ENCODE measurements around the gene SNAPC1. TPM values are rescaled to one million over a fixed set of nuclear protein-coding genes. Genes with fewer than 3 reads are reported as not detected.

SNAPC1 gene
- total RNA-seq: 2.7 TPM

GRCh38 chr14:61761959-61762786 lies at the start of gene SNAPC1:
Gene SNAPC1, plus strand, starts transcription at chr14:61762420. Its CDS starts 41 bp downstream, at chr14:61762461.
- peaks cover 0 to 16% of the 10 kb centered on the region in 2 donors for H3K4me1 ChIP-seq
- no peak for TF ChIP-seq CTCF (IDR thresholded peaks at IDR 0.05)
- H3K4me3 ChIP-seq: peak within 1 kb of the TSS; percentile 86 to 91
- H3K27ac ChIP-seq: peak within 1 kb of the TSS; percentile 79 to 82
- H3K9me3 ChIP-seq: no peaks in the 10 kb centered on the region
- H3K27me3 ChIP-seq: no peaks in the 10 kb centered on the region
- intact Hi-C loops (cut with DNase I): loop anchor here (1.0 to 10.0 kb wide), 3 partner anchors 11 to 487 kb away; no protein-coding TSS in a partner anchor
- H3K36me3 ChIP-seq: no peaks in the 10 kb centered on the region
- peak; percentile 86 to 98 for DNase-seq (ENCODE audit: low spot score in 2 of 2)

GRCh38 chr14:61713724-61714437 lies 48.3 kb upstream of the SNAPC1 start:
- intact Hi-C loops (cut with DNase I): no loop called here
- no peaks in the 10 kb centered on the region for H3K9me3 ChIP-seq
- H3K27me3 ChIP-seq: no peaks in the 10 kb centered on the region
- TF ChIP-seq CTCF (IDR thresholded peaks at IDR 0.05): no peak
- DNase-seq (ENCODE audit: low spot score in 2 of 2): no peak
- no peaks in the 10 kb centered on the region for H3K36me3 ChIP-seq
- H3K27ac ChIP-seq: no peak overlapping the region
- no peak overlapping the region for H3K4me3 ChIP-seq
- H3K4me1 ChIP-seq: peaks cover 0 to 4% of the 10 kb centered on the region in 2 donors

- intact Hi-C loops (cut with DNase I): no loop called here
- H3K27me3 ChIP-seq: no peaks in the 10 kb centered on the region
- no peak overlapping the region for H3K4me3 ChIP-seq
- no peaks in the 10 kb centered on the region for H3K9me3 ChIP-seq
- no peak for DNase-seq (ENCODE audit: low spot score in 2 of 2)
- TF ChIP-seq CTCF (IDR thresholded peaks at IDR 0.05): no peak
- H3K27ac ChIP-seq: no peak overlapping the region
- H3K4me1 ChIP-seq: peaks cover 0 to 4% of the 10 kb centered on the region in 2 donors
- H3K36me3 ChIP-seq: peaks cover under 1 to 1% of the 10 kb centered on the region in 2 donors
These were observed 45.3 kb upstream of the SNAPC1 start for GRCh38 chr14:61716956-61717355.

- H3K27me3 ChIP-seq: no peaks in the 10 kb centered on the region
- H3K4me1 ChIP-seq: peaks cover 0 to 4% of the 10 kb centered on the region in 2 donors
- peaks cover 6 to 12% of the 10 kb centered on the region in 2 donors for H3K36me3 ChIP-seq
- no peak for DNase-seq (ENCODE audit: low spot score in 2 of 2)
- no peak for TF ChIP-seq CTCF (IDR thresholded peaks at IDR 0.05)
- intact Hi-C loops (cut with DNase I): no loop called here
- H3K27ac ChIP-seq: no peak overlapping the region
- H3K9me3 ChIP-seq: no peaks in the 10 kb centered on the region
- H3K4me3 ChIP-seq: no peak overlapping the region
These were observed 44.2 kb upstream of the SNAPC1 start for GRCh38 chr14:61718039-61718438.

- H3K9me3 ChIP-seq: no peaks in the 10 kb centered on the region
- H3K4me1 ChIP-seq: peaks cover 0 to 4% of the 10 kb centered on the region in 2 donors
- no peak overlapping the region for H3K27ac ChIP-seq
- TF ChIP-seq CTCF (IDR thresholded peaks at IDR 0.05): no peak
- no peaks in the 10 kb centered on the region for H3K27me3 ChIP-seq
- H3K36me3 ChIP-seq: peaks cover 8 to 19% of the 10 kb centered on the region in 2 donors
- intact Hi-C loops (cut with DNase I): no loop called here
- DNase-seq (ENCODE audit: low spot score in 2 of 2): no peak
- H3K4me3 ChIP-seq: no peak overlapping the region
These were observed 42.6 kb upstream of the SNAPC1 start for GRCh38 chr14:61719344-61720293.
